ENCODE results near the gene COMT. TPM values are rescaled to one million over a fixed set of nuclear protein-coding genes. Genes with fewer than 3 reads are reported as not detected.
A peak's percentile ranks its signal among the peaks of the same experiment; 100 is the strongest.

The COMT gene
- 100 to 1,000 TPM; 154 to 255 (median 223) TPM for total RNA-seq

GRCh38 chr22:19941365-19942082 is at the start of gene COMT, which contains the start of gene TXNRD2:
Gene COMT, plus strand, starts transcription at chr22:19941772. Its CDS starts 20,755 bp downstream, at chr22:19962527.
Gene TXNRD2, minus strand, starts transcription at chr22:19941818. Its CDS starts 15 bp downstream, at chr22:19941803.
- Histone ChIP-seq H3K27ac (peak within 1 kb of the TSS; percentile 91 to 97 (median 96)), H3K36me3 (no peaks in the 10 kb centered on the region), H3K27me3 (no peaks in the 10 kb centered on the region), H3K4me1 (peaks cover 40 to 45% of the 10 kb centered on the region in 2 donors), H3K4me3 (peak within 1 kb of the TSS; percentile 61 to 84 (median 76)), H3K9me3 (no peaks in the 10 kb centered on the region)
- in situ Hi-C loops (cut with MboI; ENCODE audit: low sequenced_read_pairs in 4 of 4), result no loop called here
- peak; percentile 63 to 67 for ATAC-seq
- TF ChIP-seq POLR2A (IDR thresholded peaks at IDR 0.05) (peak; percentile 43 to 55), CTCF (IDR thresholded peaks at IDR 0.05 in 4 of 5, conservative IDR thresholded peaks at IDR 0.05 in 1 of 5) (no peak)
- intact Hi-C loops (cut with DNase I; ENCODE audit: low total_unique reads), result loop anchor here (5.0 kb wide), 1 partner anchor 649 kb away; the partner anchor contains the start of gene CLTCL1
- peak; percentile 49 to 64 for DNase-seq

- intact Hi-C loops (cut with DNase I; ENCODE audit: low total_unique reads), result no loop called here
Measured at GRCh38 chr22:19892257-19892879, 49.2 kb upstream of the COMT start.

GRCh38 chr22:19892925-19893324 is 48.6 kb upstream of the COMT start:
- ATAC-seq (no peak), DNase-seq (no peak)
- in situ Hi-C loops (cut with MboI; ENCODE audit: low sequenced_read_pairs in 4 of 4), result no loop called here
- Histone ChIP-seq H3K27me3 (no peaks in the 10 kb centered on the region), H3K4me3 (no peak overlapping the region), H3K36me3 (peaks cover 0 to 18% of the 10 kb centered on the region in 2 donors), H3K9me3 (no peaks in the 10 kb centered on the region), H3K4me1 (no peaks in the 10 kb centered on the region), H3K27ac (no peak overlapping the region)
- intact Hi-C loops (cut with DNase I; ENCODE audit: low total_unique reads), result no loop called here
- TF ChIP-seq POLR2A (IDR thresholded peaks at IDR 0.05), result no peak
- TF ChIP-seq CTCF (IDR thresholded peaks at IDR 0.05 in 4 of 5, conservative IDR thresholded peaks at IDR 0.05 in 1 of 5), result no peak

More at GRCh38 chr22:19892257-19892879, 49.2 kb upstream of the COMT start:
- no peak overlapping the region for H3K27ac ChIP-seq
- no peaks in the 10 kb centered on the region for H3K27me3 ChIP-seq
- H3K4me3 ChIP-seq, result no peak overlapping the region
- TF ChIP-seq CTCF (IDR thresholded peaks at IDR 0.05 in 4 of 5, conservative IDR thresholded peaks at IDR 0.05 in 1 of 5), result no peak
- no peak for TF ChIP-seq POLR2A (IDR thresholded peaks at IDR 0.05)
- in situ Hi-C loops (cut with MboI; ENCODE audit: low sequenced_read_pairs in 4 of 4), result no loop called here
- DNase-seq (no peak), ATAC-seq (no peak)
- no peaks in the 10 kb centered on the region for H3K4me1 ChIP-seq
- peaks cover 0 to 18% of the 10 kb centered on the region in 2 donors for H3K36me3 ChIP-seq
- H3K9me3 ChIP-seq, result no peaks in the 10 kb centered on the region

GRCh38 chr22:19893363-19893762 is 48.2 kb upstream of the COMT start:
- DNase-seq (no peak), ATAC-seq (no peak)
- in situ Hi-C loops (cut with MboI; ENCODE audit: low sequenced_read_pairs in 4 of 4) (no loop called here), intact Hi-C loops (cut with DNase I; ENCODE audit: low total_unique reads) (no loop called here)
- Histone ChIP-seq H3K4me1 (no peaks in the 10 kb centered on the region), H3K9me3 (no peaks in the 10 kb centered on the region), H3K36me3 (peaks cover 0 to 18% of the 10 kb centered on the region in 2 donors), H3K27me3 (no peaks in the 10 kb centered on the region), H3K4me3 (no peak overlapping the region), H3K27ac (no peak overlapping the region)
- no peak for TF ChIP-seq POLR2A (IDR thresholded peaks at IDR 0.05)

GRCh38 chr22:19895160-19895849 is 46.3 kb upstream of the COMT start:
- DNase-seq (no peak), ATAC-seq (no peak)
- Histone ChIP-seq H3K4me3 (no peak overlapping the region), H3K4me1 (no peaks in the 10 kb centered on the region), H3K36me3 (peaks cover 0 to 27% of the 10 kb centered on the region in 2 donors), H3K27ac (no peak overlapping the region), H3K9me3 (no peaks in the 10 kb centered on the region), H3K27me3 (no peaks in the 10 kb centered on the region)
- intact Hi-C loops (cut with DNase I; ENCODE audit: low total_unique reads), result no loop called here
- in situ Hi-C loops (cut with MboI; ENCODE audit: low sequenced_read_pairs in 4 of 4), result no loop called here
- TF ChIP-seq POLR2A (IDR thresholded peaks at IDR 0.05) (no peak), CTCF (IDR thresholded peaks at IDR 0.05 in 4 of 5, conservative IDR thresholded peaks at IDR 0.05 in 1 of 5) (no peak)
